ENCODE measurements around the gene ABITRAM.
"Not testable (repeated sequence)": the region's sequence is repeated elsewhere in the genome, so short reads cannot be mapped to it uniquely, and the experiment has no call there.

Gene ABITRAM, protein sequence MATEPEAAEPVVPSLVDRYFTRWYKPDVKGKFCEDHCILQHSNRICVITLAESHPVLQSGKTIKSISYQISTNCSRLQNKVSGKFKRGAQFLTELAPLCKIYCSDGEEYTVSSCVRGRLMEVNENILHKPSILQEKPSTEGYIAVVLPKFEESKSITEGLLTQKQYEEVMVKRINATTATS

DNA sequence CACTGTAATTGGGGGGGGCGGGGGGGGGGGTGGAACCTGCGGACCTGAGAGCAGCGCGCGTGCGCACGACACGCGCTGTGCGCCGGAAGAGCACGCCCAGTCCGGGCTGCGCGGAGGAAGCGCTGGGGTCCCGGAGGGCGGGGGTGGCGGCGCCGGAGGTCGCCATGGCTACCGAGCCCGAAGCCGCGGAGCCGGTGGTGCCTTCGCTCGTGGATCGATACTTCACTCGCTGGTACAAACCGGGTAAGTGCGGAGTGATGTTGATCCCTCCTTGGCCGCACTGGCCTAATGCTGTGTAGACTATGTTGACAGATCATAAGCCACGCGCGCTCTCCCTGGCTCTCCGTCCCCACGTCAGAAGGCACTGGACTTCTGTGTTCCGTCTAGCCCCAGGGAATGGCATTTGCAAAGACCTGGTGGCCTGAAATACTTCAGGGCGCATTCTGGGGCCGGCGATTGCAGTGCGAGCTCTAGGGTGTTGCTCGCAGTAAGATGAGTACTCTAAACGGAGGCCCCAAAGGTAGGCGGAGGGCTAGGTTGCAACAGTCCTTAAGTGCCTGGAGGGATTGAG is at the start of gene ABITRAM:
Gene ABITRAM, plus strand, starts transcription at position 78 of the 571 bp plus-strand sequence. Its CDS starts 87 bp downstream, at position 165.
- DNase-seq: peak; percentile 64 to 76

- no peak for DNase-seq
These were observed 49.5 kb upstream of the ABITRAM start for GRCh38 chr9:108884701-108885100.

DNA sequence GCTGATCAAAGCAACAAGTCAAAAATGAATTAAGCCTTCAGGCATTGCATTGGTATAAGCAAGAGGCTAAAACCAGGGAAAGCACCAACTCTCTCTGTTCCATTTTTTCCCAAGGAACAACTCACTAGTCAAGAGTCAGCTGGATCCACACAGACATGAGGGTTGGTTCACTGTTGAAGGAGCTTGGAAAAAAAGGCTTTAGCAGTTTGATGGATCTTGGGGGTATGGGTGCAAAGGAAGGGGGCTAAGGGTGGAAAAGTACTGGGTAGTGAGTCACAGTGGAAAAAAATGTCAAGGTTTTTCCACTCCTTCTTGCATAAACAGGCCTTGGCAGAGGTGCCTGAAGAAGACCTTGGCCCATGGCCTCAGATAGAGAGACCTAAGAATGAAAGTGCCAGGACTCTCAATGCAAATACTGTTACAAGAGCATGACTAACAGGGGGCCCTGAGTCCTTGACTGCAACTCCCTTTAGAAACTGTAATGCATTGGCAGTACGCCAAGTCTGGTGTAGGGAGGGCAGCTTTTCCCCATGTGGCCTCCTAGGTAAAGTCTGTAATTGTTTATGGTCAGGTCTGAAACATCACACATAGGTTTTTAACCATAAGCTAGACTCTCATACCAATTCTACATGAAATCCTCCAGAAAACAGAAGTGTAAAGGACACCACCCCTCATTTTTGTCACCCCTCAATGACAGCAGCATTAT is 48.4 kb upstream of the ABITRAM start:
- peak; percentile 0 to 14 for DNase-seq

- DNase-seq: not testable (repeated sequence)
These were observed 47.5 kb upstream of the ABITRAM start for GRCh38 chr9:108886594-108887271.

GRCh38 chr9:108889649-108890067 is 44.5 kb upstream of the ABITRAM start:
- DNase-seq: no peak

DNA sequence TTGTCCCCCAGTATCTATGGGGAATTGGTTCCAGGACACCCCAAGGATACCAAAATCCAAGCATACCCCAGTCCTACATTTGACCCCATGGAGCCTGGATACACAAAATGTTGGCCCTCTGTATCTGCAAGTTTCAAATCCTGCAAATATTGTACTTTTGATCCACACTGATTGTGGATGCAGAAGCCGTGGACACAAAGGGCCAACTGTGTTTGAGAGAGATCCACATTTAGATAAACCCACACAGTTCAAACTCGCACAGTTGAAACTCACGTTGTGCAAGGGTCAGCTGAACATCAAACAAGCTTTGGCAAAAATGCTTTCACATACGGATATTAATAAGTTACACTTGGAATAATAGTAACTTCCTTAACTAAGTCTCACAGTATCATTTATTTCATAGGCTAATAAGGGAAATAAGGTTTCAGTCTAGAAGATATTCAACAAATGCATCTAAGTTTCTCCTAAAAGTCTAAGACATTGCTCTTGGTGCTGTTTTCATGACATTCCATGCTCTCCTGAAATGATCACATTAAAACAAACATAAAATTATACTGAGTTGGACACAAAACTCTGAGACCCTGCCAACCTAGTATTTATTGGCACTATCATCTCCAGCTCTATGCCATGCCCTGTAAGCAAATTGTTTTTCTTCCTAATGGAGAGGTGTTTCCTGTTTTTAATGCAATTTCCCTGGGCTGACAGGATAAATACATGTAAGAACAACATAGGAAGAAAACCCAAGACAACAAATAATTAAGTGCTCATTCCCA is 39.8 kb upstream of the ABITRAM start:
- DNase-seq: no peak

DNA sequence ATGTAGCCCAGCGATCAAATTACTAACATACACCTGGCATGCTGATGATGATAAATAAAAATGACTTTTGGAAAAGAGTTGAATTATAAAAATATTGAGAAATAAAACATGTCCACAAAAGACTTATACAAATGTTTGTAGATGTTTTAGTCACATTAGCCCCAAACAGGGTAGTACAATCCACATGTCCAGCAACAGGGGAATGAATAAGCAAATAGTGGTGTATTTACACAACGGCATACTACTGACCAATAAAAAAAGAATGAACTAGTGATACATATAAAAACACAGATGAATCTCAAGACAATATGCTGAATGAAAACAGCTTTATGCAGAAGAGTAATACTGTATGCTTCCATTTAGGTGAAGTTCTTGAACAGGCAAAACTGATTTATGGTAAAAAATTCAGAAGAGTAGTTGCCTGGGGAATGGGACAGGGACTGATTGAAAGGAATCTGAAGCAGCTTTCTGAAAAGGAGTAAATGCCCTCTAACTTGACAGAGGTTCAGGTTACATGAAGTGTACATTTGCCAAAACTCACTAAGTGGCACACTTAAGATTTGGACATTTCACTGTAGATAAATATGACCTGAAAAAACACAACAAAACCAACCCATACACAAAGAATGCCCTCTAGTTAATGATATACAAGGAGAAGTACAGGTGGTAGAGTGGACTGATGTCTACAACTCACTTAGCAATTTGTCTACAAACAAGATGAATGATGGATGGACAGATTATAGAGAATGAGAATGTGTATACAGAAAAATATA is 36.7 kb upstream of the ABITRAM start:
- DNase-seq: no peak

DNA sequence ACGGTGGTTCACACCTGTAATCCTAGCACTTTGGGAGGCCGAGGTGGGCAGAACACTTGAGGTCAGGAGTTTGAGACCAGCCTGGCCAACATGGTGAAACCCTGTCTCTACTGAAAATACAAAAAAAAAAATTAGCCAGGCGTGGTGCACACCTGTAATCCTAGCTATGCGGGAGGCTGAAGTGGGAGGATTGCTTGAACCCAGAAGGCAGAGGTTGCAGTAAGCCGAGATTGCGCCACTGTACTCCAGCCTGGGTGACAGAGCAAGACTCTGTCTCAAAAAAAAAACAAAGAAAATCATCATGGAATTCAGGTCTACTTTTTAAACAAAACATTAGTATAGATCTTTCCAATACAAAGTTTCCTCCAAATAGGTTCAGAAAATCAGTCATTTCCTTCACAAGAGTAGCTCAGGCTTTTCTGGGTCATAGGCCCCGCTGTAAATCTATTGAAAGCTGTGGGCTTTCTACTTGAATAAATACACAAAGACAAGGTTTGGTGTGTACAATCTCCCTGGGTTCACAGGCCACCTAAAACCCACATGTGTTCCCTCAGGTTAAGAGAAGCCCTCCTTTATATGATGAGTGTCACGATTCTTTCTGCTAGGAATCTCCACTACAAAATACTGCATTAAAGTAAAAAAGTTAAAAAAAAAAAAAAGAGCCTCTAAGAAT is 35.0 kb upstream of the ABITRAM start:
- DNase-seq: not testable (repeated sequence)

DNA sequence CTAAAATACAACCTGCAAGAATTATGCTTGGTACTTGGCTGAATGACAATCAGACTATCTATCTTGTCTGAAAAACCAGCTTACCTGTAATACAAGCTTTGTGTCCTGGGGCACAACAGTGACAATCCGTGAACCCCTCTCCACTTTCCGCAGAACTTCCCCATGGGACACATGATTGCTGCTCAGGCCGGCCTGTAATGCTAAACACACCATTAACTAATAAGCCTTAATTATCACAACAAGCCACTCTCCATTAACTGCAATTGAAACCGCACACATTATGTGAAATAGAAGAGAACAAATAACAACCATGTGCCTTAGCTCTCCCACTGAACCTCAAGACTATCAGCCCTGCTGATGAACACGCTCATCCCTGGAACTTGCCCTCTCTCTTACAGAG is 34.0 kb upstream of the ABITRAM start:
- no peak for DNase-seq

GRCh38 chr9:108903420-108904103 is 30.6 kb upstream of the ABITRAM start:
- no peak for DNase-seq

DNA sequence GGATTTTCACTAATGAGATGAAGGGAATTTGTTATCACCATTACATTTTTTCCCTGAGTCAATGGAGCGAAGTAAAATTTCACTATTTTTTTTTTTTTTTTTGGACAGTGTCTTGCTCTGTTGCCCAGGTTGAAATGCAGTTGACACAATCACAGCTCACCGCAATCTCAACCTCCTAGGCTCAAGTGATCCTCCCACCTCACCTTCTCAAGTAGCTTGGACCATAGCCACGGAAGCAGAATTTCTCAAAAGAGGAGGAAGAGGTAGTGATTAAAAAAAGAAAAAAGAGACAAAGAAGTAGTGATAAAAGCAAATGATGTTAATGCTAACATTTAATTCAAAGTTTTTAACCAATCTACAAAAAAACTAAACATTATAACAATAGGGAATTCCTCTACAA is 30.0 kb upstream of the ABITRAM start:
- DNase-seq: no peak

- no peak for DNase-seq
These were observed 28.7 kb upstream of the ABITRAM start for GRCh38 chr9:108905494-108905893.

DNA sequence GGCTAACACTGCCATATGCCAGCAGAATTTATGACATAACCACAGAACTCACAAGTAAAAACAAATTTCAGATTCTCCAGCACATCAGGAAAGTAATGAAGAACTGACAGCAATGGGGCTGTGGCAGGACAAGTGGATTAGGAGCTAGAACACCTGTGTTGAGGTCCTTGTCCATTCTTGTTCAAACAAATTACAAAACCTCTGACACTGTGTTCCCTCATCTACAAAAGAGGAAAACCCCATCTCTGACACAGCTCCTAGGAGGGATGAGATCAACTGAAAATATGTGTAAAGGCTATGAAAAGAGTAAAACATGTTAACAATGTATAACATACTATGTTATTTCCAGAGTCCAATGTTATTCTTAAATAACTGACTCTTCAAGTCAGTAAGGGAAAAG is 23.8 kb upstream of the ABITRAM start:
- DNase-seq: no peak

DNA sequence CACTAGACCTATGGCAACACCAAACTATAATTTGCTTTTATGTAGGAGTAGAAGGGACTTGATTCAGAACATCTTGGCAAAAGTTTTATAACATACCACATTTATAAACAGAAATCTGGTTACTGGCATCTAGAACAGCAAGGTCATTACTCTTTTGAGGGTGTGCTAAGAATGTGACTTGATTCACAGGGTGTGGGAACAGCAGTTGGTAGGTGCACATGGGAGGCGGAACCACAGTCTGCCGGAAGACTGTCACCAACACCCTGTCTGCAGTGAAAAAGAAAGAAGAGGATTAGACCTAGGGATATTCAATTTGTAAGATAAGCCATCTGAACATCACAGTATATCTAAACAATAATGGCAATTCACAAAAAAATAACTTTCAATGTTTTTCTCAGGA is 23.3 kb upstream of the ABITRAM start:
- DNase-seq: no peak

DNA sequence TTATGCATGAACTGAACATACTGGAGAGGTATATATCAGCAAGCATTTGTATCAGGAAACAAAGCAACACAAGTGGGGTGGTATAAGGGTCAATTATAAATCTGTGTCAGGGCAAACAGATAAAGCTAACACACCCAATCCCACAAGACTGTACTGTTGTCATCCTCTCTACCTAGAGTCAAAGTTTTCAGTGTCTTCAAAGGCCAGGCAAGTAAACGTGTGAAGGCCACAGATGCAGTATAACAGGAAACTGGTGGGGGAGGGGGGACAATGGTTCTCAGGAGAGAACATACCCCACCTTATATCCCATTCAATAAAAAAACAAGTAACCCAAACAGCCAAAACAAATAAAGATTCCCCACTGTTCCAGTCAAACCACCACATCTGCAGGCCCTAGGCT is 22.4 kb upstream of the ABITRAM start:
- DNase-seq: no peak

GRCh38 chr9:108913391-108913790 is 20.8 kb upstream of the ABITRAM start:
- DNase-seq: no peak

DNA sequence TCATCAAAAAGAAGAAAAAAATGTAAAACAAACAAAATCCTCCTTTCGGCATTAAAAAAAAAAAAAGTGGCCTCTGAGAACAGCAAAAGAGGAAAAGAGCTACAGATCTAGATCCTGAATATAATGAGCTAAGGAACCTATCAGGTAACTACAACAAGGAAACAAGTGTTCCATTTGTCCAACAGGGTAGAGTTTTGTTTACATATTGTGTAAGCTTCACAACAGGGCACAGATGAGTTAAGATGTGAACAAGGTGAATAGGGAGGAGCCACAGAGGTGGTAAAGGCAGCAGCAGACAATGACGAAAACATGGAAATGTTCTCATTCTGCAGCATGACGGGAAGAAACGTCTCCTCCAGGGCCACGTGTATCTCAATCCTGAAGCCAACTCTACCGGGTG is 14.7 kb upstream of the ABITRAM start:
- DNase-seq: no peak

DNA sequence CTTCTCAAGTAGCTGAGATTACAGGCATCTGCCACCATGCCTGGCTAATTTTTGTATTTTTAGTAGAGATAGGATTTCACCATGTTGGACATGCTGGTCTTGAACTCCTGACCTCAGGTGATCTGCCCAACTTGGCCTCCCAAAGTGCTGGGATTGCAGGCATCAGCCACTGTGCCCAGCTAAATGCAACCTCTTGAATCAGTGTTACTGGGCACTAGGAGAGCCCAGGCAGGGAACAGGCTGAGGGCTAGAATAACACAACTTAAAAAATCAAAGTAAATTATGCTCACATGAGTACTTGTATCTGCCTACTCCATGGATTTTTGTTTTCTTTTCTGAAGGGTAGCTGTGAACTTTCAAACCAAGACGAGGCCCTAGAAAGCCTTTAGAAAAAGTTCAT is 13.8 kb upstream of the ABITRAM start:
- not testable (repeated sequence) for DNase-seq

DNA sequence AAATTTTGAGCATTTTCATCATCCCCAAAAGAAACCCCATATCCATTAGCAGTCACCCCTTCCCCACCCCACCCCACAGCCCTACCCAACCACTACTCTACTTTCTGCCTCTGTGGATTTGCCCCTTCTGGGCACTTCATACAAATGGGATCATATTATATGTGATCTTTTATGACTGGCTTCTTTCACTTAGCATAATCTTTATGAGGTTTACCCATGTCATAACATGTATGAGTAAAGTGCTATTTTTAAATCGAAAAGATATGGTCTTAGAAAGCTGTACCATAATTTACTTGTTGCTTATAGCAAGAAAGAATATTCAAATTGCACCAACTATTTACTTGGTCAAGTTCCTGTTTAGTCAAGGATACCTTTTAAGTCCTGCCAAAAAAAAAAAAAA is 13.0 kb upstream of the ABITRAM start:
- DNase-seq: no peak

- no peak for DNase-seq
These were observed 9.7 kb upstream of the ABITRAM start for GRCh38 chr9:108924466-108924865.

DNA sequence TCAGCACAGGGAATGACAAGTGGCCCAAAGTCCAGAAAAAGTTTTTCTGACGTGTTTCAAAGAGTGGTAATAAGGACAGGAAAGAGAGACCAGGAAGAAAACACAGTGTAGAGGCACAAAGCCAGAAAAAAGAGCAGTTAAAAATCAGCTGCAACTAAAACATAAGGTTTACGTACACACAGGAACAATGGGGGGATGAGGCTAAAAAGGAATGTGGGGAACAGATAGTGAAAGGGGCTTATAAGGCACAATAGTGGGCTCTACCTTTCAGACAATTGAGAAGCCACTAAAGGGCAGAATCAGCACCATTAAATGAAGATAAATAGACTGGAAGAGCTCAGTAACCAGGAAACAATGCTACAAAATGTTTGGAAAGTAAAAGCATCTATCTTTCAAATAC is 5.8 kb upstream of the ABITRAM start:
- DNase-seq: no peak

All from inflammatory macrophage treated with lipopolysaccharide for 1 hour (primary cell).